Right cardiac atrium (tissue), 5 donors: ENCODE measurements around the gene SZRD1. TPM values are rescaled to one million over a fixed set of nuclear protein-coding genes. Genes with fewer than 3 reads are reported as not detected.

Experiments used
- ATAC-seq, 2 donors: fragments of 200-7000 bp; cut with Tn5 transposase; one replicate each; pipeline versions ENCODE4 v1.8.0 to v1.9.1; 2020; ENCODE audit warnings: moderate library complexity in 2 of 2, mild to moderate bottlenecking in 1 of 2
- DNase-seq, 3 donors: peaks; one replicate each; pipeline ENCODE4 v3.0.0-alpha.2; 2020
- H3K27ac ChIP-seq: one replicate; pipeline ENCODE4 v1.5.1; 2013; ENCODE audit warnings: mild to moderate bottlenecking, low read length, control low read depth, moderate library complexity
- H3K27me3 ChIP-seq: one replicate; pipeline ENCODE4 v1.6.1; 2013; ENCODE audit not compliant: control insufficient read depth, insufficient read depth
- H3K4me1 ChIP-seq: one replicate; pipeline ENCODE4 v1.6.1; 2013; ENCODE audit warnings: low read length; ENCODE audit not compliant: control insufficient read depth, insufficient read depth
- H3K4me3 ChIP-seq: one replicate; pipeline ENCODE4 v1.5.1; 2013; ENCODE audit warnings: low read length, control low read depth
- H3K9me3 ChIP-seq: one replicate; pipeline ENCODE4 v1.6.1; 2013; ENCODE audit warnings: low read length; ENCODE audit not compliant: control insufficient read depth
- WGBS: extraction: QIAGEN DNeasy Blood & Tissue Kit; methylation state at CpG from one replicate; pipeline ENCODE4 v1.1.7; 2013; 5-methylcytosine and 5-hydroxymethylcytosine counted together
- intact Hi-C, 4 donors: fragments of 100-400 bp; cut with DNase I; formaldehyde crosslinking; loops; one replicate each; pipeline versions ENCODE4 v1.11.0 to v1.14.0; 2022 to 2023
- long read RNA-seq, 4 donors: library from polyadenylated mRNA; unstranded; transcript quantifications; one replicate each; pipeline ENCODE4 v2.0.0, GENCODE V29; 2020 to 2021
- polyA plus RNA-seq: library from polyadenylated mRNA; stranded (reverse); fragments of 200-250 nt; gene quantifications from one replicate; pipeline ENCODE4 v1.2.3, GENCODE V29; 2013
- total RNA-seq, 4 donors: library from RNA; stranded (reverse); fragmentation: NEBNext Ultra II Directional; extraction: Animal tissue kit (Norgen Biotek cat#: 25700); gene quantifications; one replicate each; pipeline ENCODE4 v1.2.1, GENCODE V29; 2021
- donor health status: healthy with polysubstance abuse.
- donor health status: DM: no; HTN: yes; CAD: no.
- donor health status: DM: no; HTN: no; CAD: no.
- donor health status: DM: no; HTN: yes; CAD: no; lungs with severe emphysema.
- donor health status: DM: yes; HTN: yes; CAD: no.

Gene SZRD1, protein sequence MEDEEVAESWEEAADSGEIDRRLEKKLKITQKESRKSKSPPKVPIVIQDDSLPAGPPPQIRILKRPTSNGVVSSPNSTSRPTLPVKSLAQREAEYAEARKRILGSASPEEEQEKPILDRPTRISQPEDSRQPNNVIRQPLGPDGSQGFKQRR
- total RNA-seq: 100 to 1,000 TPM; 106 to 132 (median 109) TPM
- 70.7 TPM for polyA plus RNA-seq
- long read RNA-seq, donor 1, transcript SZRD1-210 (3 exons, 3,401 nt): major isoform, 24 of 104 reads
- long read RNA-seq, donor 1, transcript SZRD1-203 (4 exons, 892 nt): minor isoform, 6 of 104 reads
- long read RNA-seq, donor 1, transcript SZRD1-201 (4 exons, 3,636 nt): minor isoform, 18 of 104 reads
- long read RNA-seq, donor 1, transcript SZRD1-202 (3 exons, 3,447 nt): minor isoform, 19 of 104 reads
- long read RNA-seq, donor 1, partial matches to known transcripts: 23 of 104 reads
- long read RNA-seq, donor 1, other reads (novel, unspliced or antisense): 14 of 104 reads
- long read RNA-seq, donor 2, transcript SZRD1-201 (4 exons, 3,636 nt): minor isoform, 9 of 53 reads
- long read RNA-seq, donor 2, transcript SZRD1-210 (3 exons, 3,401 nt): major isoform, 16 of 53 reads
- long read RNA-seq, donor 2, transcript SZRD1-203 (4 exons, 892 nt): minor isoform, 6 of 53 reads
- long read RNA-seq, donor 2, transcript SZRD1-202 (3 exons, 3,447 nt): minor isoform, 9 of 53 reads
- long read RNA-seq, donor 2, partial matches to known transcripts: 11 of 53 reads
- long read RNA-seq, donor 2, other reads (novel, unspliced or antisense): 2 of 53 reads
- long read RNA-seq, donor 3, transcript SZRD1-202 (3 exons, 3,447 nt): major isoform, 64 of 292 reads
- long read RNA-seq, donor 3, transcript SZRD1-201 (4 exons, 3,636 nt): minor isoform, 53 of 292 reads
- long read RNA-seq, donor 3, transcript SZRD1-210 (3 exons, 3,401 nt): minor isoform, 46 of 292 reads
- long read RNA-seq, donor 3, transcript SZRD1-203 (4 exons, 892 nt): minor isoform, 26 of 292 reads
- long read RNA-seq, donor 3, partial matches to known transcripts: 77 of 292 reads
- long read RNA-seq, donor 3, other reads (novel, unspliced or antisense): 26 of 292 reads
- long read RNA-seq, donor 4, transcript SZRD1-203 (4 exons, 892 nt): minor isoform, 8 of 62 reads
- long read RNA-seq, donor 4, transcript SZRD1-202 (3 exons, 3,447 nt): minor isoform, 15 of 62 reads
- long read RNA-seq, donor 4, transcript SZRD1-210 (3 exons, 3,401 nt): major isoform, 19 of 62 reads
- long read RNA-seq, donor 4, transcript SZRD1-201 (4 exons, 3,636 nt): minor isoform, 7 of 62 reads
- long read RNA-seq, donor 4, partial matches to known transcripts: 11 of 62 reads
- long read RNA-seq, donor 4, other reads (novel, unspliced or antisense): 2 of 62 reads

DNA sequence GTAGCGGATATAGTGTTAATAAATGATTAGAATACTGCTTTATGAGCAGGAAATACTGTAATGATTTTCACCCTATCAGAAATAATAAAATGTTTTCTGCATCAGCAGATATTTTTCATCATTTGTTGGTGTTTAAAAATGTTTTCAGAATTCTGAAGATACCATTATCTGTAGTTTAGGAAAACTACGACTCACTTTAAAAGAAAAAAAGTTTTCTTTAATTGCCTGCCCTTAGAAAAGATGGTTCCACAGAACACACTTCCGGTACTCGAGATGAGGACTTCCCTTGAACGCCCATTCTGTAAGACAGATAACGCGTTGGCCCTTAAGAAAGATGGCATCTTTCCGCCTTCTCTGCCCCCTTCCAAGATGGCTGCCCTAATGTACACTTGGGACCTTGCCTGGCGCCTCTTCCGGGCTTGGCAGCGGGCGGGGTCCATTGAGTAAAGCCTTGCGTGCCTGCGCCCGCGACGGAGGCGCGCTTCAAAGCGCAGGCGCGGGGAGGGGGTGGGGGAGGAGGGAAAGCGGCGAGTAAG is at the start of gene SZRD1:
Gene SZRD1 (plus strand): TSS at position 521 of the 536 bp plus-strand sequence. CDS start 16 bp downstream, outside the sequence.
- ATAC-seq (peak; percentile 92 to 93), DNase-seq (peak; percentile 96 to 99 (median 99))
- intact Hi-C loops: loop anchor here in 1 of 4 donors (10.0 kb wide), 1 partner anchor 292 kb away; the partner anchor contains the start of gene FAM131C
- no peaks in the 10 kb centered on the region for H3K9me3 ChIP-seq
- no peaks in the 10 kb centered on the region for H3K4me1 ChIP-seq
- 3% methylated on average over 24 of the region's 24 CpGs for WGBS
- H3K27me3 ChIP-seq: no peaks in the 10 kb centered on the region
- peak within 1 kb of the TSS; percentile 96 for H3K27ac ChIP-seq
- peak within 1 kb of the TSS; percentile 74 for H3K4me3 ChIP-seq

DNA sequence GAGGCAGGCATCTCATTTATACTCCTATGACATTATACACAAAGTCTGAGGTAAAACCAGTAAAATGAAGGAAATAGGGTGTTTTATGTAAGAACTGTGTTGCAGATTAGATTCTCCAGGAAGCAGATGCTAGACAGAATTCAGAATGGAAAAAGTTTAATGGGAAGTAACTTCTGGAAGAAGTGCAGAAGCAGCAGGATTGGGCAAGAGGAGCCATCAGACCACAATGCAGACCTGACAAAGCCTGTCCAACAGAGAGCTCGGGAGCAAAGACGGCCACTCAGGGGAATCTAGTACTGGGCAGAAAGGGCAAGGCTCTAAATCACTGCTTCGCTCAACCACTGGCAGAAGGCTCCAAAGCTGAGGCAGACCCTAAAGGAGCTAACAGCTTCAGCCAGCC is 48.5 kb upstream of the SZRD1 start:
- no peaks in the 10 kb centered on the region for H3K27me3 ChIP-seq
- ATAC-seq: peak; percentile 78 to 84
- H3K27ac ChIP-seq: no peak overlapping the region
- no peak overlapping the region for H3K4me3 ChIP-seq
- intact Hi-C loops: no loop called here
- DNase-seq: peak; percentile 58 to 61 (median 60)
- H3K9me3 ChIP-seq: no peaks in the 10 kb centered on the region
- 49% methylated on average over 3 of the region's 3 CpGs for WGBS
- peaks cover 10% of the 10 kb centered on the region for H3K4me1 ChIP-seq

DNA sequence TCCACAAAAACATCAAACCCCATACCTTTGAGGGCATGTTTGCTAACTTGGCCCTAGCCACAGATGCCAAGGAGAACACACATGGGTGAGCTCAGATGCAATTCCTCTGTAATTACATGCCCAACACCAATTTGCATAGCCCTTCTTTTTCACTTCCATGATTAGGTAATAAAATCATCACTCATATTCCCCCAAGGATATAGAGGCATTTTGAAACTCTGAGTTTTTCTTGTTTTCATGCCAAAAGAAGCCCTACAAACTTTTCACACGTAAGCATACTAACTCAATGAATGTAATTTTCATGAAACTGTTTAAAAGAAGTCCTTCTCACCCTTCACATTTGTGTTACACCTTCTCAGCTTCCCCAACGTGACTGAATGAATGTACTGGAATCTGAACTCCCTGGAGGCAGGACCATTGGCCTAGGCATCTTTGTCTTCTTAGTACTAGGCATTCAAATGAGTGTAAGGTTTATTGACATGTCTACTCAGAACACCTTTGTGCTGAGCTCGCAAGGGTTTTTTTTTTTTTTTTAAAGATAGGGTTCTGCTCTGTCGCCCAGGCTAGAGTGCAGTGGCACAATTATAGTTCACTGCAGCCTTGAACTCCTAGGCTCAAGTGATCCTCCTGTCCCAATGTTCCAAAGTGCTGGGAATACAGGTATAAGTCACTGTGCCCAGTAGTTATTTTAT is 45.7 kb upstream of the SZRD1 start:
- Histone ChIP-seq H3K4me1 (peaks cover 14% of the 10 kb centered on the region), H3K9me3 (no peaks in the 10 kb centered on the region), H3K27ac (no peak overlapping the region), H3K27me3 (no peaks in the 10 kb centered on the region), H3K4me3 (no peak overlapping the region)
- intact Hi-C loops: no loop called here
- 75% methylated on average over 4 of the region's 4 CpGs for WGBS
- ATAC-seq (no peak), DNase-seq (no peak)

DNA sequence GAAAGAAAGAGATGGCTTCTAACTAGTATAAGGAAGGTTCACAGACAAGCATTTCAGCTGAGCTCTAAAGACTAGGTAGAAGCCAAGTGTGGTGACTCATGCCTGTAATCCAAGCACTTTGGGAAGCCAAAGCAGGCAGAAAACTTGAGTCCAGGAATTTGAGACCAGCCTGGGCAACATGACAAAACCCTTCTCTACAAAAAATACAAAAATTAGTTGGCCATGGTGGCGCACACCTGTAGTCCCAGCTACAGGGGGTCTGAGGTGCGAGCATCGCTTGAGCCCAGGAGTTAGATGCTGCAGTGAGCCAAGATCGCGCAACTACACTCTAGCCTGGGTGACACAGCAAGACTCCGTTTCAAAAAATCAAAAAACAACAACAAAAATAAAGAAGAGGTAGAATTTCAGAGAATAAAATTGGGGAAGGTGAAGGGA is 42.6 kb upstream of the SZRD1 start:
- Histone ChIP-seq H3K4me3 (no peak overlapping the region), H3K27me3 (no peaks in the 10 kb centered on the region), H3K9me3 (no peaks in the 10 kb centered on the region), H3K4me1 (peaks cover 5% of the 10 kb centered on the region), H3K27ac (no peak overlapping the region)
- DNase-seq (peak in 1 of 3 donors; percentile 54), ATAC-seq (peak; percentile 75 to 84)
- WGBS: 93% methylated on average over 6 of the region's 6 CpGs
- intact Hi-C loops: no loop called here

DNA sequence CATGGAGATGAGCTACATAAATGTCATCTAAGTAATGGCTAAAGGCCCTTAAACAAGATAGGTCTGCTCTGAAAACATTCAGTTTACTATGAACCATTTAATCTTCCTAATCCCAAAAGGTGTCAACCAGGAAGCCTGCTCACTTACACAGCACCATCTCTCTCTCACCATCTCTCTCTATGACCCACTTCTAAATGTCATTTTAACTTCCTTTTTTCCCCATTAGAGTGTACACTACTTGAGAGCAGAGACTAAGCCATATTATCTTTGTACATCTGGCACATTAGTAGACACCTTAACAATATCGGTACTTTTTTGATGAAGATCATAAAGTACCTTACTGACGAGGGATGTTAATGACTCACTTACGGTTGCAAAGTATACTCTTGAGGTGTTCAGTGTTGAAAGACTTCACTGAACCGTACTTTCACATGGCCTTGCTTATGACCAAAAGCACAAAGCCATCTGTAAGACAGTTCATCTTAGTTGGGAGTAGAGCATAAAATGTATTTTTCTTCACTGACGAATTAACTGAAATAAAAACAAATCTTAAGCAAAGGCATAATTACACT is 40.1 kb upstream of the SZRD1 start:
- H3K27ac ChIP-seq: no peak overlapping the region
- H3K4me3 ChIP-seq: no peak overlapping the region
- ATAC-seq: no peak
- no peaks in the 10 kb centered on the region for H3K9me3 ChIP-seq
- 82% methylated on average over 5 of the region's 5 CpGs for WGBS
- intact Hi-C loops: no loop called here
- no peak for DNase-seq
- peaks cover 5% of the 10 kb centered on the region for H3K4me1 ChIP-seq
- no peaks in the 10 kb centered on the region for H3K27me3 ChIP-seq

DNA sequence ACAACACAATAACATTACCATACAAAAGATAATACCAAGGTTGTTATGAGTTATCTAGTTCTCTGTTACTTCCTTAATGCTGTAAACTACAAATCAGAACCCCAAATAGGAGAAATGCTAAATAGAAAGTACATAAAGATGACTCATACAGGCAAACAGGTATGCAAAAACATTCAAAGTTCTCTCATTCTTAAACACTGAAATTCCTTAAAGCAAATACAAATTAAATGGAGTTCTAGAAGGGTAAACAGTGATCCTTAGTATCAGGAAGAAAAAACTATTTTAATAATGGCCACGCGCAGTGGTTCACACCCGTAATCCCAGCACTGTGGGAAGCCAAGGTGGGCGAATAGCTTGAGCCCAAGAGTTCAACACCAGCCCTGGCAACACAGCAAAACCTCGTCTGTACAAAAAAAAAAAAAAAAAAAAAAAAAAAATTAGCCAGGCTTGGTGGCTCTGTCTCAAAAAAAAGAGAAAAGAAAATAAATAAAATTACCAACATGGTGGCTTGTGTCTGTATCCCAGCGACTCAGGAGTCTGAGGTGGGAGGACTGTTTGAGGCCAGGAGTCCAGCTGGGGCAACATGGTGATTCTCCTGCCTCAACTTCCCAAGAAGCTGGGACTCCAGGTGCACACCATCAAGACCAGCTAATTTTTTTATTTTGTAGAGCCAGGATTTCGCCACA is 32.2 kb upstream of the SZRD1 start:
- DNase-seq: no peak
- 87% methylated on average over 7 of the region's 7 CpGs for WGBS

DNA sequence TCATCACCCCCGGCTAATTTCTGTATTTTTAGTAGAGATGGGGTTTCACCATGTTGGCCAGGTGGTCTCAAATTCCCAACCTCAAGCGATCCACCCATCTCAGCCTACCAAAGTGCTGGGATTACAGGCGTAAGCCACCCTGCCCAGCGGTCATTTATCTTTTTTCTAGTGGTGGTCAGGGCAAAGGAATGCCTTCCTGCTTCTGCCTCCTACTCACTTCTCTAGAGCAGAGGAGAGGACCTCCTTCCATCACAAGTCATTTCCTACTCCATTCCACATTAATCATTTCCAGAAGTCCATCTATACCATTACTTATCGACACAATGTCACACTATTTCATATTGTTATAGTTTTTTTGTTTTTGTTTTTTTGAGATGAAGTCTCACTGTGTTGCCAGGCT is 28.1 kb upstream of the SZRD1 start:
- intact Hi-C loops: no loop called here
- Histone ChIP-seq H3K27ac (no peak overlapping the region), H3K9me3 (no peaks in the 10 kb centered on the region), H3K4me1 (peaks cover 3% of the 10 kb centered on the region), H3K4me3 (no peak overlapping the region), H3K27me3 (no peaks in the 10 kb centered on the region)
- WGBS: 91% methylated on average over 5 of the region's 5 CpGs
- DNase-seq (no peak), ATAC-seq (no peak)

More for the DNA sequence above, 32.2 kb upstream of the SZRD1 start:
- H3K27ac ChIP-seq: no peak overlapping the region
- no peaks in the 10 kb centered on the region for H3K27me3 ChIP-seq
- H3K4me1 ChIP-seq: peaks cover 3% of the 10 kb centered on the region
- H3K9me3 ChIP-seq: no peaks in the 10 kb centered on the region
- no peak for ATAC-seq
- no peak overlapping the region for H3K4me3 ChIP-seq
- intact Hi-C loops: no loop called here

DNA sequence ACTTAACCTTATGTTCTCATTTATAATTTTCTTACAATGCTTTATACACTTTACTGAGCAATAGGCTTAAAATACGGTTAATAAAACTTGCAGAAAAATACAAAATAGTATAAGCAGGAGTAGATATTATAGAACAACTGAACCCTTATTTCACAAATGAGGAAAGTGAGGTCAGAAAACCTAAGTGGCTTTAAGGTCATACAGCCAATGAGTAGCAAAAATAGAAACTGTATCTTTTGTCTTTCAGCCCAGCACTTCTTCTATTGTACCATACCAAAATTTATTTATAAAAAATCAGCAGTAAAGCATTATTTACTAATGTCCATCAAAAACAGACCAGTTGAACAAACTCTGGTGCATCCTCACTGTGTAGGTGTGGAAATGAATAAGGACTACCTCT is 26.4 kb upstream of the SZRD1 start:
- no peak for ATAC-seq
- Histone ChIP-seq H3K27me3 (no peaks in the 10 kb centered on the region), H3K4me1 (peaks cover 3% of the 10 kb centered on the region), H3K27ac (no peak overlapping the region), H3K9me3 (no peaks in the 10 kb centered on the region), H3K4me3 (no peak overlapping the region)
- no peak for DNase-seq
- WGBS: 91% methylated on average over 1 of the region's 1 CpG
- intact Hi-C loops: no loop called here

DNA sequence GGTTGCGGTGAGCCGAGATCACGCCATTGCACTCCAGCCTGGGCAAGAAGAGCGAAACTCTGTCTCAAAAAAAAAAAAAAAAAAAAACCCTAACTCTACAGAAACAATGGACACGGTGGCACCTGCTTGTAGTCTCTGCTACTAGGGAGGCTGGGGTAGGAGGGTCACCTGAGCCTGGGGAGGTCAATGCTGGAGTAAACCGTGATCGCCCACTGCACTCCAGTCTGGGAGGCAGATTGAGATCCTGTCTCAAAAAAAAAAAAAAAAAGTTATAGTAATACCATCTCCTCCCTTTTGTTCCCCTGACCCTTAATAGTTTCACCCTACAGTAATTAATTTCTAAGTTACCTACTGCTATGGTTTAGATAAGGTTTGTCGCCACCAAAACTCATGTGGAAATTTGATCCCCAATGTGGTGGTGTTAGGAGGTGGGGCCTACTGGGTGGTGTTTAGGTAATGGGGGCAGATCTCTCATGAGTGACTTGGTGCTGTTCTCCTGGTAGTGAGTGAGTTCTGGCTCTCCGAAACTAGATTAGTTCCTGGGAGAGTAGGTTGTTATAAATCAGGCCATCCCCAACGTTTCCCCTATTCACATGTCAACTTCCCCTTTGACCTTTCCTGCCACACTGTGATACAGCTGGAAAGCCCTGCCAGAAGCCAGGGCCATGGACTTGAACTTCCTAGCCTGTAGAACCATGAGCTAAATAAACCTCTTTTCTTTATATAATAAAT is 24.5 kb upstream of the SZRD1 start:
- Histone ChIP-seq H3K27me3 (no peaks in the 10 kb centered on the region), H3K27ac (no peak overlapping the region), H3K9me3 (no peaks in the 10 kb centered on the region), H3K4me3 (no peak overlapping the region), H3K4me1 (peaks cover 3% of the 10 kb centered on the region)
- WGBS: 76% methylated on average over 6 of the region's 10 CpGs
- no peak for DNase-seq
- peak in 1 of 2 donors; percentile 31 for ATAC-seq
- intact Hi-C loops: no loop called here
